K562 (cell line): Measurements from ENCODE around the gene CTXN1. TPM values are rescaled to one million over a fixed set of nuclear protein-coding genes. Genes with fewer than 3 reads are reported as not detected.

Experiments used
- ARHGAP35 ChIP-seq: fragments of 450-650 bp; IDR thresholded peaks from 2 replicates; pipeline ENCODE4 v1.6.1; 2018; ENCODE audit not compliant: partially characterized antibody
- ATF7 ChIP-seq: fragments of 450-650 bp; IDR thresholded peaks from 2 replicates; pipeline ENCODE4 v1.7.1; 2014; ENCODE audit warnings: mild to moderate bottlenecking, moderate library complexity
- HDAC2 ChIP-seq: fragments of 450-650 bp; IDR thresholded peaks from 2 replicates; pipeline ENCODE4 v1.6.1; 2016; ENCODE audit warnings: mild to moderate bottlenecking
- KDM5B ChIP-seq: fragments of 200-600 bp; sonication (generic); IDR thresholded peaks from 2 replicates; pipeline ENCODE4 v1.6.1; 2012; ENCODE audit warnings: low read depth, mild to moderate bottlenecking, moderate library complexity, low read length, control low read depth, inconsistent platforms; ENCODE audit not compliant: insufficient replicate concordance
- PTBP1 ChIP-seq: fragments of 200-400 bp; formaldehyde crosslinking; IDR thresholded peaks from 2 replicates; pipeline ENCODE4 v1.6.1; 2017; ENCODE audit warnings: low read depth, low read length
- SMAD3 ChIP-seq: fragments of 450-650 bp; formaldehyde crosslinking; conservative IDR thresholded peaks from 2 replicates; pipeline ENCODE4 v1.4.0; 2020; ENCODE audit warnings: mild to moderate bottlenecking
- USF1 ChIP-seq: sonication (generic); formaldehyde crosslinking; IDR thresholded peaks from 2 replicates; pipeline ENCODE4 v1.9.0; 2022; ENCODE audit warnings: mild to moderate bottlenecking, missing genetic modification reagents
- ZBTB7A ChIP-seq: IDR thresholded peaks from 2 replicates; pipeline ENCODE4 v1.6.1; 2011; ENCODE audit warnings: low read depth, mild to moderate bottlenecking, low read length, moderate library complexity, borderline replicate concordance; ENCODE audit not compliant: control insufficient read depth
- ZMIZ1 ChIP-seq, 2 experiments: fragments of 150-350 bp in 1 of 2; IDR thresholded peaks; 2 replicates each; pipeline ENCODE4 v1.6.1; 2012 to 2016; ENCODE audit warnings: low read depth in 2 of 2, low read length in 2 of 2, mild to moderate bottlenecking in 1 of 2, moderate library complexity in 1 of 2
- ZNF449 ChIP-seq: fragments of 250-450 bp; sonication (Bioruptor Pico); IDR thresholded peaks from 2 replicates; pipeline ENCODE4 v1.8.0; 2022; ENCODE audit warnings: moderate library complexity, mild to moderate bottlenecking, inconsistent platforms
- ZNF507 ChIP-seq: conservative IDR thresholded peaks from 2 replicates; pipeline ENCODE4 v1.6.1; 2017; ENCODE audit warnings: missing genetic modification characterization, missing compliant biosample characterization
- polyA plus RNA-seq, 8 experiments: library from polyadenylated mRNA; depleted of rRNA in 4 of 8; stranded (reverse) in 5 of 8; unstranded in 3 of 8; fragments of >200 nt; fragmentation: Nextera tagmentation in 2 of 8; fragmentation: Illumina TruSeq in 1 of 8; extraction: Ambion mirVana in 2 of 8; extraction: Trizol in 1 of 8; gene quantifications; 2 replicates each; pipeline versions ENCODE4 v1.2.1 to v1.2.3, GENCODE V29; 2011 to 2014; ENCODE audit warnings: inconsistent platforms in 1 of 8, missing spikeins in 1 of 8
- total RNA-seq, 7 experiments: library from RNA; depleted of rRNA in 6 of 7; stranded (reverse); fragments of >200 nt in 6 of 7; fragmentation: Illumina TruSeq in 2 of 7; extraction: Trizol in 2 of 7; gene quantifications; 2 replicates each; pipeline versions ENCODE4 v1.2.1 to v1.2.3, GENCODE V29; 2011 to 2021; ENCODE audit warnings: low replicate concordance in 1 of 7
- TF ChIP-seq, protein P1 (sequence below): sonication (generic); formaldehyde crosslinking; IDR thresholded peaks from 2 replicates; pipeline ENCODE4 v1.8.0; 2023; ENCODE audit warnings: mild to moderate bottlenecking, missing genetic modification reagents
- TF ChIP-seq, protein P2 (sequence below): sonication (generic); formaldehyde crosslinking; IDR thresholded peaks from 2 replicates; pipeline ENCODE4 v1.8.0; 2022; ENCODE audit warnings: missing genetic modification reagents, mild to moderate bottlenecking, borderline replicate concordance
- TF ChIP-seq, protein P3 (sequence below): IDR thresholded peaks from 2 replicates; pipeline ENCODE4 v1.6.1; 2012; ENCODE audit warnings: low read depth, low read length, improper control_type of control experiment, borderline replicate concordance
- TF ChIP-seq, protein P4 (sequence below): sonication (generic); formaldehyde crosslinking; IDR thresholded peaks from 2 replicates; pipeline ENCODE4 v1.8.0; 2022; ENCODE audit warnings: mild to moderate bottlenecking, missing genetic modification reagents

Gene CTXN1
- total and polyA plus RNA-seq, 9 of the 15 experiments (the other 6 are each of a cell fraction or from before 2014, with no cell fraction given) = 0.15 to 37.4 (median 1.8) TPM; not detected in 2

GRCh38 chr19:7925171-7925851 lies 624 bp downstream of the CTXN1 start (continued):
- TF ChIP-seq, protein P1, sequence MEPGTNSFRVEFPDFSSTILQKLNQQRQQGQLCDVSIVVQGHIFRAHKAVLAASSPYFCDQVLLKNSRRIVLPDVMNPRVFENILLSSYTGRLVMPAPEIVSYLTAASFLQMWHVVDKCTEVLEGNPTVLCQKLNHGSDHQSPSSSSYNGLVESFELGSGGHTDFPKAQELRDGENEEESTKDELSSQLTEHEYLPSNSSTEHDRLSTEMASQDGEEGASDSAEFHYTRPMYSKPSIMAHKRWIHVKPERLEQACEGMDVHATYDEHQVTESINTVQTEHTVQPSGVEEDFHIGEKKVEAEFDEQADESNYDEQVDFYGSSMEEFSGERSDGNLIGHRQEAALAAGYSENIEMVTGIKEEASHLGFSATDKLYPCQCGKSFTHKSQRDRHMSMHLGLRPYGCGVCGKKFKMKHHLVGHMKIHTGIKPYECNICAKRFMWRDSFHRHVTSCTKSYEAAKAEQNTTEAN (CRISPR knock-in tag) = 0 out of 2 replicates have a peak, but pooled peaks have one; percentile 77
- TF ChIP-seq ZMIZ1 (IDR thresholded peaks at IDR 0.05; ENCODE audit: low read depth in 2 of 2, low read length in 2 of 2) = no peak
- no peak for TF ChIP-seq SMAD3 (CRISPR knock-in tag)
- TF ChIP-seq, protein P2, sequence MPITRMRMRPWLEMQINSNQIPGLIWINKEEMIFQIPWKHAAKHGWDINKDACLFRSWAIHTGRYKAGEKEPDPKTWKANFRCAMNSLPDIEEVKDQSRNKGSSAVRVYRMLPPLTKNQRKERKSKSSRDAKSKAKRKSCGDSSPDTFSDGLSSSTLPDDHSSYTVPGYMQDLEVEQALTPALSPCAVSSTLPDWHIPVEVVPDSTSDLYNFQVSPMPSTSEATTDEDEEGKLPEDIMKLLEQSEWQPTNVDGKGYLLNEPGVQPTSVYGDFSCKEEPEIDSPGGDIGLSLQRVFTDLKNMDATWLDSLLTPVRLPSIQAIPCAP (CRISPR knock-in tag) = no peak
- no peak; the same call in 1 of the 2 replicates for TF ChIP-seq USF1 (CRISPR knock-in tag)
- TF ChIP-seq PTBP1 = 0 out of 2 replicates have a peak, but pooled peaks have one; percentile 19
- TF ChIP-seq HDAC2 = no peak
- TF ChIP-seq ZNF449 (CRISPR knock-in tag) = no peak
- peak; percentile 100 for TF ChIP-seq ZBTB7A
- TF ChIP-seq, protein P3, sequence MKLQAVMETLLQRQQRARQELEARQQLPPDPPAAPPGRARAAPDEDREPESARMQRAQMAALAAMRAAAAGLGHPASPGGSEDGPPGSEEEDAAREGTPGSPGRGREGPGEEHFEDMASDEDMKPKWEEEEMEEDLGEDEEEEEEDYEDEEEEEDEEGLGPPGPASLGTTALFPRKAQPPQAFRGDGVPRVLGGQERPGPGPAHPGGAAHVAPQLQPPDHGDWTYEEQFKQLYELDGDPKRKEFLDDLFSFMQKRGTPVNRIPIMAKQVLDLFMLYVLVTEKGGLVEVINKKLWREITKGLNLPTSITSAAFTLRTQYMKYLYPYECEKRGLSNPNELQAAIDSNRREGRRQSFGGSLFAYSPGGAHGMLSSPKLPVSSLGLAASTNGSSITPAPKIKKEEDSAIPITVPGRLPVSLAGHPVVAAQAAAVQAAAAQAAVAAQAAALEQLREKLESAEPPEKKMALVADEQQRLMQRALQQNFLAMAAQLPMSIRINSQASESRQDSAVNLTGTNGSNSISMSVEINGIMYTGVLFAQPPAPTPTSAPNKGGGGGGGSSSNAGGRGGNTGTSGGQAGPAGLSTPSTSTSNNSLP = no peak
- TF ChIP-seq, protein P4, sequence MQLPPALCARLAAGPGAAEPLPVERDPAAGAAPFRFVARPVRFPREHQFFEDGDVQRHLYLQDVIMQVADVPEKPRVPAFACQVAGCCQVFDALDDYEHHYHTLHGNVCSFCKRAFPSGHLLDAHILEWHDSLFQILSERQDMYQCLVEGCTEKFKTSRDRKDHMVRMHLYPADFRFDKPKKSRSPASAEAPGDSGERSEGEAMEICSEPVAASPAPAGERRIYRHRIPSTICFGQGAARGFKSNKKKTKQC (CRISPR knock-in tag) = peak; percentile 94
- TF ChIP-seq KDM5B = peak; percentile 66
- peak; percentile 56 for TF ChIP-seq ATF7
- no peak for TF ChIP-seq ARHGAP35
- no peak for TF ChIP-seq ZNF507 (tag)
